Astrocyte of the cerebellum (primary cell): ENCODE data around the gene PTTG1.

Experiments used
- DNase-seq: peaks from one replicate; pipeline ENCODE4 v3.0.0-alpha.2; 2011; ENCODE audit warnings: low read depth
- H3K4me3 ChIP-seq: 2 replicates; pipeline ENCODE4 v1.5.1; 2011; ENCODE audit warnings: mild to moderate bottlenecking, low read depth, low read length, moderate library complexity
- CTCF ChIP-seq: IDR thresholded peaks from 2 replicates; pipeline ENCODE4 v1.5.1; 2012; ENCODE audit warnings: low read length, low read depth, moderate library complexity, mild to moderate bottlenecking; ENCODE audit errors: missing control alignments
- in situ Hi-C: cut with HindIII; loops from 2 replicates; pipeline ENCODE4 v1.10.0; 2017; ENCODE audit warnings: low sequenced_read_pairs

The PTTG1 gene

GRCh38 chr5:160455600-160455999 lies 33.9 kb downstream of the PTTG1 start:
- TF ChIP-seq CTCF = no peak
- in situ Hi-C loops = no loop called here
- no peak for DNase-seq
- H3K4me3 ChIP-seq = no peak overlapping the region

GRCh38 chr5:160456480-160457177 lies 35.0 kb downstream of the PTTG1 start:
- no peak overlapping the region for H3K4me3 ChIP-seq
- no peak for TF ChIP-seq CTCF
- no peak for DNase-seq
- in situ Hi-C loops = no loop called here

- no peak overlapping the region for H3K4me3 ChIP-seq
- in situ Hi-C loops = no loop called here
- DNase-seq = no peak
- no peak for TF ChIP-seq CTCF
Observed at GRCh38 chr5:160457252-160457651, 35.6 kb downstream of the PTTG1 start.

- no peak for TF ChIP-seq CTCF
- H3K4me3 ChIP-seq = no peak overlapping the region
- in situ Hi-C loops = no loop called here
- no peak for DNase-seq
Observed at GRCh38 chr5:160458806-160459800, 37.4 kb downstream of the PTTG1 start.

GRCh38 chr5:160460377-160461049 lies 38.9 kb downstream of the PTTG1 start:
- in situ Hi-C loops = no loop called here
- no peak overlapping the region for H3K4me3 ChIP-seq

More at GRCh38 chr5:160460377-160461049, 38.9 kb downstream of the PTTG1 start:
- peak; percentile 34 for TF ChIP-seq CTCF
- DNase-seq = no peak
